Measurements from ENCODE around the gene SBF2.
"Not testable (repeated sequence)": the region's sequence is repeated elsewhere in the genome, so short reads cannot be mapped to it uniquely, and the experiment has no call there.

The SBF2 gene

DNA sequence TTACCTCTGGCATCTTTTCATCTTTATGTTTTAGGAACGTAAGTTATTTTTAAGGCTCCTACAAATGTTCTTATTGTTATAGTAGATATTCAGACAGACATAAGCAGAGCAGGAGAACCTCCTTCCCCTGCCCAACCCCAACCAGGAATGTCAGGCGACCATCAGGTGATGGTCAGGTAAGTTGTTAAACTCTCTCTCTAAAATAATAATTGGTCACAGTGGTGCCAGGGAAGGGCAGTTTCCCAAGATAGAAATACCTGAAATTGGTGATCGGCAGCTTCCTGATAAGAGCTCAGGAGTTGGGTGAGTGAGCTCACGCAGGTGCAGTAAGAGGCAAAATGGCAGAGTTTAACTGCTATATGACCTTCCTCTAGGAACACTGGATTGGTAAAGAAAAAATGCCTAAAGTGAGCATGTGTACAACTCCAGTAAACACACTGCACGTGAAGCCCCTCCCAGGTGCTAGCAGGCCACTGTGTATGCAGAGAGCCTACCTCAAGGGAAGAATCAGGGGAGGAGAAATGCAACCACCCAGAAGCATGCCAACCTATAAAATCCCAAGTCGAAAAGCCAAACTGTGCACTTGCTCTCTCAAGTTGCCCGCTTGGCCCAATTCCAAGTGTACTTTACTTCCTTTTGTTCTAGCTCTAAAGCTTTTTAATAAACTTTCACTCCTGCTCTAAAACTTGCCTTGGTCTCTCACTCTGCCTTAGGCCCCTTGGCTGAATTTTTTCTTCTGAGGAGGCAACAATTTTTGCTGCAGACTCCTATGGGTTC is 273.9 kb downstream of the SBF2 start:
- DNase-seq (ENCODE audit: low read depth in 2 of 2): no peak

- DNase-seq (ENCODE audit: low read depth in 2 of 2): no peak
Observed at GRCh38 chr11:10017911-10018310, 276.1 kb downstream of the SBF2 start.

DNA sequence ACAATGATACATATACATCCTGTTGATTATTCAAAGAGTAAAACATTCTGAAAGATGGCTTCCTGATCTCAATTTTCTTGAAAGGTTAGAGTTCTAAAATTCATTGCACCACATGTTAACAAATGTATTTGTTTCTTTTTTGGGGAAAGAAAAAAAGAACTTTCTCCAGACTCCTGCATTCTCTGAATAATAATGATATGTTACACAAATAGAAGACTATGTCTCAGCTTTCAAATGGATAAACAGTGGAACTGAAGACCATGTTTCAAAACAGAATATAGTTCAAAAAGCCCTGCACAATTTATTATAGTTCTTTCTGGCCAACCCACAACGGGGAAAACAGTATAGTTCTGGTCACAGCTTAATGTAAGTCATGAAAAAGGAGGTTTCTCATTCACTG is 277.0 kb downstream of the SBF2 start:
- DNase-seq (ENCODE audit: low read depth in 2 of 2): no peak

DNA sequence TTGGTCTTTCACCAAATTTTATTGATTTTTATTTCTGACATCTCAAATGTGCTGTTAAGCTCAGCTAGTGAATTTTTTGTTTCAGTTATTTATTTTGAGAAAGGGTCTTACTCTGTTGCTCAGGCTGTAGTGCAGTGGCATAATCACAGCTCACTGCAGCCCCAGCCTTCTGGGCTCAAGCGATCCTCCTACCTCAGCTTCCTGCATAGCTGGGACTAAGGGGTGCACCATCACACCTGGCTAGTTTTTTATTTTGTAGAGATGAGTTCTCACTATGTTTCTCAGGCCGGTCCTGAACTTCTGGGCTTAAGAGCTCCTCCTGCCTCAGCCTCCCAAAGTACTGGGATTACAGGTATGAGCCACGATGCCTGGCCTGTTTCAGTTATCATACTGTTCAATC is 282.0 kb downstream of the SBF2 start:
- no peak for DNase-seq (ENCODE audit: low read depth in 2 of 2)

GRCh38 chr11:10005955-10006525 is 288.0 kb downstream of the SBF2 start:
- DNase-seq (ENCODE audit: low read depth in 2 of 2): no peak

- DNase-seq (ENCODE audit: low read depth in 2 of 2): no peak
Observed at GRCh38 chr11:10004526-10005113, 289.4 kb downstream of the SBF2 start.

- no peak for DNase-seq (ENCODE audit: low read depth in 2 of 2)
Observed at GRCh38 chr11:10002221-10002620, 291.8 kb downstream of the SBF2 start.

DNA sequence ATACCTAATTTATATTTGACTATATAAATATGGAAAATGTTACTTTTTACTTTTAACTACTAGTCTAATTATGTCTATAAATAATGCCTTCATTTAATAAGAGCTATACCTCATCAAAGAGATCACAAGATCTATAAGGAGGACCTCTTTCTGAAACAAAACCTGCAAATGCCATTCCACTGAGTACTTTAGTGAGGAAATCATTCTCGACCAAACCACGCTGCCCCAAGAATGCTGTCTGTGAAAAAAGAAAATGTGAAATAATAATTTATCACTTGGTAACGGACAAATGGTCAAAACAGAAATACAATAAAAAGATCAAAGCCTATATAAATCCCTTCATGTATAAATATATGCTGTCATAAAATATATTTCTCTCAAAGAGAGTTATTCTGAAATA is 301.7 kb downstream of the SBF2 start:
- DNase-seq (ENCODE audit: low read depth in 2 of 2): no peak

GRCh38 chr11:9990221-9990973 is 303.6 kb downstream of the SBF2 start:
- DNase-seq (ENCODE audit: low read depth in 2 of 2): no peak

DNA sequence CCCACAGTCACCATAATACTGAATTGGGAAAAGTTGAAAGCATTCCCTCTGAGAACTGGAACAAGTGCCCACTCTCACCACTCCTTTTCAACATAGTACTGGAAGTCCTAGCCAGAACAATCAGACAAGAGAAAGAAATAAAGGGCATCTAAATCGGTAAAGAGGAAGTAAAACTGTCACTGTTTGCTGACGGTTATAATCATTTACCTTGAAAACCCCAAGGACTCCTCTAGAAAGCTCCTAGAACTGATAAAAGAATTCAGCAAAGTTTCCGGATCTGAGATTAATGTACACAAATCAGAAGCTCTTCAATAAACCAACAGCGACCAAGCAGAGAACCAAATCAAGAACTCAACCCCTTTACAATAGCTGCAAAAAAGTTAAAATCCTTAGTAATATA is 306.7 kb downstream of the SBF2 start:
- DNase-seq (ENCODE audit: low read depth in 2 of 2): not testable (repeated sequence)

DNA sequence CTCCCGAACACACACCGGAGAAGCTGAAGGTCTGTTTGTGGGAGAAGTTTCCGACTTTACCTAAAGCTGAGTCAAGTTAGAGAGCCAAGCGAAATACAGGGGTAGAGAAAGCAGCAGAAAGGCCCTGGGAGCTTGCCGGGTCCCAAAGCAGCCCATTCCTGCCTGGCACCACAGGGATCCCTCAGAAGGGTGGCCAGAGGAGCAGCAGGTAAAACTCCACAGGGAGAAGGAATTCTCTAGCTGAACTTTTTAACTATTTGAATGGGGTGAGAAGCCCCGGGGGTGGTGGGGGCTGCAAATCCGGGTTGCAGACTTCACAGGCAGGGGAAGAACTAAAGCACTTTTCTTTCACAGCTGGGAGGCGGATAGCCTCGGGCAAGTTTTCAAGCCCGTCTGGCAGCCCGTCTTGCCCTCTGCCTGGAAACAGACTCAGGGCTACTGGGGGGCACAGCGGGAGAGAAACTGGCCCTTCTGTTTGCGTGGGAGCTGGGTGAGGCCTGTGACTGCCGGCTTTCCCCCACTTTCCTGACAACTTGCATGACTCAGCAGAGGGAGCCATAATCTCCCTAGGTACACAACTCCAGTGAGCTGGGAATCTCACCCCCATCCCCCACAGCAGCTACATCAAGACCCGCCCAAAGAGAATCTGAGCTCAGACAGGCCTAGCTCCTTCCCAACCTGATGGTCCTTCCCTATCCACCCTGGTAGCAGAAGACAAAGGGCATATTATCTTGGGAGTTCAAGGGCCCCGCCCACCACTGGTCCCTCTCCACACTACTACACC is 311.0 kb downstream of the SBF2 start:
- no peak for DNase-seq (ENCODE audit: low read depth in 2 of 2)

GRCh38 chr11:9982127-9982795 is 311.8 kb downstream of the SBF2 start:
- DNase-seq (ENCODE audit: low read depth in 2 of 2): no peak

DNA sequence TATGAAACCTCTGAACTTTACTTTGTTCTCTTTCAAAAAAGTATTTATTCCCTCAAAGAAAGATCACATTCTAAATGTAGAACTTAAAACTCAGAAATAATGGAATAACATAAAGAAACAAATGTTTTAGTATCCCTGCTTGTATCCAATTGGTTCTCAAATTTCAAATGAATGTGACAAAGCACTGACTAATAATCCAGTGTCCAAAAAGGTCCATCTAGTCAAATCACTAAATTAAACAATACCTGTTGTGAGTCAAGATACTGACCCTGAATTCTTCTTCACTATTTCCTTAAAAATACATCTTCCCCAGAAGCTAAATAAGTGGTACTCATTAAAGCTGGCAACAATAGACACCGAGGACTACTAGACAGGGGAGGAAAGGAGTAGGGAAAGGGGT is 313.1 kb downstream of the SBF2 start:
- DNase-seq (ENCODE audit: low read depth in 2 of 2): no peak

- DNase-seq (ENCODE audit: low read depth in 2 of 2): no peak
Observed at GRCh38 chr11:9977554-9977953, 316.5 kb downstream of the SBF2 start.

DNA sequence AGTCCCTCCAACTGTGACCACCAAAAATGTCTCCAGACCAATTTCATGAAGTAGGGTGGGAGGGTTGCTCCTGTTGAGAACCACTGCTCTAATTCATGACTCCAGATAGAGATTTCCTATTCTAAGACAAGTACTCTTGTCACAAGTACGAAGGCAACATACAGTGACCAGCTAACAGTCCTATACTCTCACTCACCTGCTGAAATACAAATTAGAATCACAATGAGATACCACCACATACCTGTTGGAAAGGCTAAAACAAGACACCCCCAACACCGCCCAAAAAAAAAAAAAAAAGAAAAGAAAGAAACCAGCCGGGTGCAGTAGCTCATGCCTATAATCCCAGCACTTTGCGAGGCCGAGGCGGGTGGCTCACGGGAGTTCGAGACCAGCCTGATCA is 319.6 kb downstream of the SBF2 start:
- no peak for DNase-seq (ENCODE audit: low read depth in 2 of 2)

- DNase-seq (ENCODE audit: low read depth in 2 of 2): no peak
Observed at GRCh38 chr11:9973921-9974320, 320.1 kb downstream of the SBF2 start.

DNA sequence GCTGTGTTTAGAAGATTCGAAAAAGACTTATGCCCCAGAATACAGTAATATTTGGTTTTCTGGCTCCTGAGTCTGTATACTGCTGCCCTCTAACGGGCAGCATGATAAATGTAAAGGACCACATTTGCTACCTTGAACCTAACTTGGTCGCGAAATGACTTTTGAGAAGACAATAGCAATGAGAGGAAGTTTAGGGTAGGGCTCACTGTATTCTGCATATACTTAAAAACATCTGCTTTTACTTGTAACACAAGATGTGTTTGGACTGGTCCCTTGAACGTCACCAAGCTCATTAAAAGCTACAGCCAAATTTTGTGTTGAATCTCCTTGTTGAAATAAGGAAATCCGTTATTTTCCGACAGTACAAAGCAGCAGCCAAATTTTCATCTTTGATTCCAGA is 321.0 kb downstream of the SBF2 start:
- DNase-seq (ENCODE audit: low read depth in 2 of 2): no peak

DNA sequence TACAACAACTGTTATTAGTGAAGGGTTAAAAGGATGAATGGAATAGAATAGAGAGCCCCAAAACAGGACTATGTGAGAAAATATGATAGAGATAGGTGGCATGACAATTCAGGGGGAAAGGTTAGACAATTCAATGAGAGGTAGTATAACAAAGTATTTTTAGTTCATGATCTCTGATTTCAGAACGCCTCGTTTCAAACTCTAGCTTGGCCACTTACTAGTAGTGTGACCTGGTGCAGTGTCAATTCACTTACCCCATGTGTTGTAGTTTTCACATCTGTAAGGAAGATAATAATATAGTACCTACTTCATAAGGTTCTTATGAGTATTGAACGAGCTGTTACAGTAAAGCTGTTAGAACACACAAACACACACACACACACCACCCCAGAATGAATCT is 322.1 kb downstream of the SBF2 start:
- DNase-seq (ENCODE audit: low read depth in 2 of 2): no peak

GRCh38 chr11:9969068-9969467 is 325.0 kb downstream of the SBF2 start:
- no peak for DNase-seq (ENCODE audit: low read depth in 2 of 2)

- no peak for DNase-seq (ENCODE audit: low read depth in 2 of 2)
Observed at GRCh38 chr11:9962722-9963121, 331.3 kb downstream of the SBF2 start.

- DNase-seq (ENCODE audit: low read depth in 2 of 2): no peak
Observed at GRCh38 chr11:9957072-9957471, 336.9 kb downstream of the SBF2 start.

Measured in stimulated activated CD4-positive, alpha-beta T cell treated with anti-CD3 and anti-CD28 coated beads, Interleukin-12 subunit alpha, Interleukin-12 subunit beta, amount 100 ng/mL, for 24 hours (primary cell).